Right lobe of liver (tissue), 6 donors: ENCODE results near the gene C1QC. TPM values are rescaled to one million over a fixed set of nuclear protein-coding genes. Genes with fewer than 3 reads are reported as not detected.
A peak's percentile ranks its signal among the peaks of the same experiment; 100 is the strongest.

Experiments used
- ATAC-seq, 4 donors: fragments of 200-7000 bp; cut with Tn5 transposase; one replicate each; pipeline ENCODE4 v1.9.1; 2020; ENCODE audit warnings: mild to moderate bottlenecking in 4 of 4, moderate library complexity in 4 of 4
- DNase-seq, 3 donors: peaks; one replicate each; pipeline ENCODE4 v3.0.0-alpha.2; 2020
- H3K27ac ChIP-seq, 3 donors: fragments of 200-600 bp; one replicate each; pipeline ENCODE4 v1.8.0; 2022
- H3K27me3 ChIP-seq, 2 donors: fragments of 200-600 bp; one replicate each; pipeline ENCODE4 v1.8.0; 2022
- H3K36me3 ChIP-seq, 4 donors: fragments of 200-600 bp; sonication (generic) in 1 of 4; one replicate each; pipeline versions ENCODE4 v1.5.1 to v1.8.0; 2017 to 2022; ENCODE audit warnings: control low read depth in 1 of 4
- H3K4me1 ChIP-seq, 4 donors: fragments of 200-600 bp; sonication (generic) in 1 of 4; one replicate each; pipeline versions ENCODE4 v1.5.1 to v1.8.0; 2017 to 2022; ENCODE audit warnings: control low read depth in 1 of 4
- H3K4me3 ChIP-seq, 3 donors: fragments of 200-600 bp; one replicate each; pipeline ENCODE4 v1.8.0; 2022
- H3K9me3 ChIP-seq, 4 donors: fragments of 200-600 bp; sonication (generic) in 1 of 4; one replicate each; pipeline versions ENCODE4 v1.5.1 to v1.8.0; 2017 to 2022; ENCODE audit warnings: control low read depth in 1 of 4
- POLR2A ChIP-seq: fragments of 450-650 bp; IDR thresholded peaks from one replicate; pipeline ENCODE4 v1.6.1; 2017; ENCODE audit warnings: antibody characterized with exemption, mild to moderate bottlenecking
- WGBS: methylation state at CpG from one replicate; pipeline ENCODE4 v1.1.6; 2018; ENCODE audit warnings: low coverage, low lambda C conversion rate; ENCODE audit not compliant: insufficient coverage; ENCODE audit errors: missing lambda C conversion rate; 5-methylcytosine and 5-hydroxymethylcytosine counted together
- intact Hi-C, 2 donors: fragments of 100-400 bp; cut with DNase I; formaldehyde crosslinking; loops; one replicate each; pipeline versions ENCODE4 v1.11.2 to v1.14.1; 2022
- total RNA-seq, 6 experiments: library from RNA; depleted of rRNA in 2 of 6; stranded (reverse); fragments of >200 nt in 2 of 6; fragmentation: NEBNext Ultra II Directional in 3 of 6; extraction: Animal tissue kit (Norgen Biotek cat#: 25700) in 3 of 6; gene quantifications; one replicate each; pipeline versions ENCODE4 v1.1.0 to v1.2.4, GENCODE V29; 2016 to 2023
- TF ChIP-seq, protein P1 (sequence below), 4 donors: fragments of 200-600 bp in 3 of 4; fragments of 450-650 bp in 1 of 4; IDR thresholded peaks; one replicate each; pipeline versions ENCODE4 v1.5.1 to v1.8.0; 2016 to 2022; ENCODE audit warnings: antibody characterized with exemption in 4 of 4, mild to moderate bottlenecking in 2 of 4
- donor health status: DM: no; HTN: yes; CAD: no.
- donor health status: DM: no; HTN: no; CAD: no.
- donor health status: DM: no; HTN: no; CAD: no.
- donor health status: DM: no; HTN: yes; CAD: no.
- donor health status: DM: no; HTN: yes; CAD: no.

The C1QC gene
- total RNA-seq, 6 experiments from 2014 or later, result 63.3 to 305 (median 71.9) TPM

DNA sequence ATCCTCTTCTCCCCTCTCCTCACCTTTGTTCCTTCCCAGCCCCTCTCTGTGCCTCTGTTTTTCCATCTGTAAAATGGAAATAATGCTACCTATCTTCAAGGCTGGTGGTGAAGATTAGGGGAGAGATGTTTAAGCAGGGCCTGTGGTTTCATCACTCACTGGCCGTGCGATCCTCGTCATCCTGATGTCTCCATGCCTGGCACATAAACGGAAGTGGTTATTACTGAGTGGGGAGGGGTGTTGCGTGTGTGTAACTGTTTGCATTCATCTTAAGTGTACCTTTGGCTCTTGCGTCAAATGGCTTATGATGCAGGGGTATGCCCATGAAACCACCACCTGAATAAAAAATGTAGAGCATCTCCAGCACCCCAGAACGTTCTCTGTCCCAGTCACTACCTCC is 24.2 kb upstream of the C1QC start:
- intact Hi-C loops, result loop anchor here in 1 of 2 donors (10.0 kb wide), 1 partner anchor 64 kb away; no protein-coding TSS in a partner anchor
- H3K36me3 ChIP-seq, result no peaks in the 10 kb centered on the region
- DNase-seq, result no peak
- no peaks in the 10 kb centered on the region for H3K9me3 ChIP-seq
- no peak overlapping the region for H3K4me3 ChIP-seq
- H3K27me3 ChIP-seq, result no peaks in the 10 kb centered on the region
- H3K27ac ChIP-seq, result no peak overlapping the region
- no peak for ATAC-seq
- WGBS, result 46% methylated on average over 7 of the region's 7 CpGs
- no peak for TF ChIP-seq POLR2A
- TF ChIP-seq, protein P1, sequence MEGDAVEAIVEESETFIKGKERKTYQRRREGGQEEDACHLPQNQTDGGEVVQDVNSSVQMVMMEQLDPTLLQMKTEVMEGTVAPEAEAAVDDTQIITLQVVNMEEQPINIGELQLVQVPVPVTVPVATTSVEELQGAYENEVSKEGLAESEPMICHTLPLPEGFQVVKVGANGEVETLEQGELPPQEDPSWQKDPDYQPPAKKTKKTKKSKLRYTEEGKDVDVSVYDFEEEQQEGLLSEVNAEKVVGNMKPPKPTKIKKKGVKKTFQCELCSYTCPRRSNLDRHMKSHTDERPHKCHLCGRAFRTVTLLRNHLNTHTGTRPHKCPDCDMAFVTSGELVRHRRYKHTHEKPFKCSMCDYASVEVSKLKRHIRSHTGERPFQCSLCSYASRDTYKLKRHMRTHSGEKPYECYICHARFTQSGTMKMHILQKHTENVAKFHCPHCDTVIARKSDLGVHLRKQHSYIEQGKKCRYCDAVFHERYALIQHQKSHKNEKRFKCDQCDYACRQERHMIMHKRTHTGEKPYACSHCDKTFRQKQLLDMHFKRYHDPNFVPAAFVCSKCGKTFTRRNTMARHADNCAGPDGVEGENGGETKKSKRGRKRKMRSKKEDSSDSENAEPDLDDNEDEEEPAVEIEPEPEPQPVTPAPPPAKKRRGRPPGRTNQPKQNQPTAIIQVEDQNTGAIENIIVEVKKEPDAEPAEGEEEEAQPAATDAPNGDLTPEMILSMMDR (IDR thresholded peaks at IDR 0.05), result no peak
- H3K4me1 ChIP-seq, result no peaks in the 10 kb centered on the region

DNA sequence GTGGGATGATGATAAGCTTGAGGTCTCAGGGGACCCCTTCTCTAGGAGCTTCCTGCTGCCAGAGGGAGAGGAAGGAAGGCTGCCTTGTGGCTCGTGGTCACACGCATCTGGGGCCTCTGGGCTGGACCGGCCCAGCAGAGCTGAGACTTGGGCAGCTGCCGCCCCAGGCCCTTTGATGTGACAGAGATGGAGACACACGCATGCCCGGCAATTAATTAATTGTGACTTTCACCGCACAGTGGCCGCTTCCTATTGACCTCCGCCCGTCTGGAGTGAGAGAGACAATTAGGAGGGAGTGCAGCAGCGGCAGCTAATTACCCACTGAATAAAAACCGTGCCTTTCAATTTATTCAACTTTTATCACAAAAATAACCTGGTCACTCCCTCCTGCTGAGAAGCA is 23.6 kb upstream of the C1QC start:
- no peaks in the 10 kb centered on the region for H3K4me1 ChIP-seq
- H3K9me3 ChIP-seq, result no peaks in the 10 kb centered on the region
- DNase-seq, result no peak
- ATAC-seq, result no peak
- H3K36me3 ChIP-seq, result no peaks in the 10 kb centered on the region
- 59% methylated on average over 2 of the region's 12 CpGs for WGBS
- intact Hi-C loops, result loop anchor here in 1 of 2 donors (10.0 kb wide), 1 partner anchor 65 kb away; no protein-coding TSS in a partner anchor
- TF ChIP-seq, protein P1 (IDR thresholded peaks at IDR 0.05), result no peak
- no peak for TF ChIP-seq POLR2A
- no peak overlapping the region for H3K4me3 ChIP-seq
- no peaks in the 10 kb centered on the region for H3K27me3 ChIP-seq
- H3K27ac ChIP-seq, result no peak overlapping the region

DNA sequence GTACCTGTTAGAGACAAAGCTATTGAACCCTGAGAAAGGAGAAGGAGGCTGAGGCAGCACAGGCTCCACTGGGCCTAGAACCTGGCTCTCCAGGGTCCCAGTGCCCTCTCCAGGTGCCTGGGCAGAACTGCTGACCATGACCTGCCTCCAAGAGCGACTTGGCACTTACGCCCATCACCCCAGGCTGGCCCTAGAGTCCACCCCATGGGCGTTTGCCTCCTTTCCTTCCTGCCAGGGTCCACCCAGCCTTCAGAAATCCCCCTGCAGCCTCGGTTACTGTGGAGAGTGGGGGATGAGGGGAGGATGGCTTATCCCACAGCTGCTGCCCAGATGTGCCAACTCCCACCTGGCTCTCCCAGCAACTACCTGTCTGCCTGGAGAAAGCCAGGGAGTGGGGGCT is 21.7 kb upstream of the C1QC start:
- peak in 1 of 4 donors; percentile 7 for ATAC-seq
- H3K27me3 ChIP-seq, result no peaks in the 10 kb centered on the region
- intact Hi-C loops, result no loop called here

DNA sequence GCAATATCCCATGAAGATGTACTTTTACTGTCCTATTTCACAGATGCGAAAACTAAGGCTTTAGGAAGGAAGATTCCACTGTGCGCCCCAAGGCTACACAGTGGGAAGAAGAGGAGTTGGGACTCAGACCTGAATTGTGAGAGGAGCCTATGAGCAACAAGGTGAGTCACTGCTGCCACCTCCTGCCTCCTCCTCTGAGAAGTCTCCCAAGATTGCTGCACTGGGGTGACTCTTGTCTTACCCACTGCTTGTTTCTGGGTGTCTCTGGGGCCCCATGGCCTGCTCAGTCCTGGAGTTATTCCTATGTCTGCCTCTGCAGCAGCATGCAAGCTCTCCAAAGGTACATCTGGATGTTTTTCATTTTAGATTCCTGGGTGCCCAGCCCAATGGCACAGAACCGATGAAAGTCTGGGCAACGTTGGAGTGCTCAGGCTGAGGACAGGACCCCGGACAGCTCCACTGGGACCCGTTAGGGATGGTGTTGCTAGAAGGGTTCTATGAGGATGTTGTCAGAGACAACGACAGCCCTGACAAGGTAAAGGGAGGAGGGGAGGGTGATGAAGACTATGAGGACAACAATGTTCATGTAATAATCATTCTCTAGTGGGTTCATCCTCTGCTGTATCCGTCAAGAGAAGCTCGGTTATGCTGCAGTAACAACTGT is 18.0 kb upstream of the C1QC start:
- DNase-seq, result no peak
- no peak for ATAC-seq
- no peak overlapping the region for H3K27ac ChIP-seq
- 29% methylated on average over 9 of the region's 9 CpGs for WGBS
- H3K27me3 ChIP-seq, result no peaks in the 10 kb centered on the region
- H3K9me3 ChIP-seq, result no peaks in the 10 kb centered on the region
- no peaks in the 10 kb centered on the region for H3K4me1 ChIP-seq
- no peak overlapping the region for H3K4me3 ChIP-seq
- intact Hi-C loops, result no loop called here
- H3K36me3 ChIP-seq, result no peaks in the 10 kb centered on the region
- TF ChIP-seq, protein P1 (IDR thresholded peaks at IDR 0.05), result no peak
- TF ChIP-seq POLR2A, result no peak

More for the DNA sequence above, 21.7 kb upstream of the C1QC start:
- TF ChIP-seq POLR2A, result no peak
- TF ChIP-seq, protein P1 (IDR thresholded peaks at IDR 0.05), result no peak
- H3K4me1 ChIP-seq, result no peaks in the 10 kb centered on the region
- H3K27ac ChIP-seq, result no peak overlapping the region
- no peak for DNase-seq
- H3K36me3 ChIP-seq, result no peaks in the 10 kb centered on the region
- H3K9me3 ChIP-seq, result no peaks in the 10 kb centered on the region
- H3K4me3 ChIP-seq, result no peak overlapping the region
- no CpG with 5 or more reads among the region's 4 CpGs for WGBS
